GM12878 (cell line): ENCODE measurements around the gene BAIAP2L1. TPM values are rescaled to one million over a fixed set of nuclear protein-coding genes. Genes with fewer than 3 reads are reported as not detected.

Source experiments
- ASH2L ChIP-seq: fragments of 300-600, 200-600 bp; sonication (generic); IDR thresholded peaks from 2 replicates; pipeline ENCODE4 v1.6.1; 2017; ENCODE audit warnings: low read depth, mild to moderate bottlenecking, borderline replicate concordance
- CEBPB ChIP-seq, 2 experiments: fragments of 150-350 bp in 1 of 2; IDR thresholded peaks; 2 replicates each; pipeline ENCODE4 v1.6.1; 2012 to 2014; ENCODE audit warnings: low read depth in 2 of 2, low read length in 2 of 2, borderline replicate concordance in 1 of 2, inconsistent platforms in 1 of 2
- CEBPZ ChIP-seq: fragments of 150-350 bp; IDR thresholded peaks from 2 replicates; pipeline ENCODE4 v1.6.1; 2016; ENCODE audit warnings: low read depth, low read length
- CTCF ChIP-seq, 3 experiments: IDR thresholded peaks in 2 of 3; conservative IDR thresholded peaks in 1 of 3; 2 replicates each; pipeline ENCODE4 v1.5.1; 2011; ENCODE audit warnings: low read depth in 3 of 3, low read length in 3 of 3, mild to moderate bottlenecking in 3 of 3, control low read depth in 2 of 3, moderate library complexity in 2 of 3, inconsistent platforms in 1 of 3, mixed read lengths in 1 of 3; ENCODE audit not compliant: control insufficient read depth in 2 of 3, insufficient read depth in 1 of 3; ENCODE audit errors: extremely low read depth in 1 of 3
- IRF3 ChIP-seq: fragments of 450-650 bp; IDR thresholded peaks from 2 replicates; pipeline ENCODE4 v1.6.1; 2014; ENCODE audit warnings: mild to moderate bottlenecking
- IRF4 ChIP-seq: IDR thresholded peaks from 2 replicates; pipeline ENCODE4 v1.6.1; 2011; ENCODE audit warnings: low read depth, low read length
- MYB ChIP-seq: fragments of 150-350 bp; IDR thresholded peaks from 2 replicates; pipeline ENCODE4 v1.6.1; 2014; ENCODE audit warnings: mild to moderate bottlenecking, low read depth, low read length, borderline replicate concordance
- REST ChIP-seq: IDR thresholded peaks from 2 replicates; pipeline ENCODE4 v1.6.1; 2012; ENCODE audit warnings: mild to moderate bottlenecking, low read depth, low read length
- SMAD5 ChIP-seq: IDR thresholded peaks from 2 replicates; pipeline ENCODE4 v1.6.1; 2016; ENCODE audit warnings: antibody characterized with exemption, low read depth
- SREBF1 ChIP-seq: IDR thresholded peaks from 2 replicates; pipeline ENCODE4 v1.6.1; 2012; ENCODE audit warnings: mild to moderate bottlenecking, low read length
- ZBED1 ChIP-seq: IDR thresholded peaks from 2 replicates; pipeline ENCODE4 v1.6.1; 2016; ENCODE audit warnings: borderline replicate concordance
- ZNF687 ChIP-seq: fragments of 450-650 bp; IDR thresholded peaks from 2 replicates; pipeline ENCODE4 v1.6.1; 2017; ENCODE audit warnings: mild to moderate bottlenecking, moderate library complexity
- polyA plus RNA-seq, 11 experiments: library from polyadenylated mRNA; depleted of rRNA in 4 of 11; unstranded in 6 of 11; stranded (reverse) in 5 of 11; fragments of >200 nt; fragmentation: Nextera tagmentation in 4 of 11; fragmentation: Illumina TruSeq in 1 of 11; extraction: Ambion mirVana in 4 of 11; extraction: Trizol in 1 of 11; gene quantifications; 1 replicate in 1 of 11; 2 replicates in 10 of 11; pipeline versions ENCODE4 v1.2.1 to v1.2.3, GENCODE V29; 2011 to 2016; ENCODE audit warnings: inconsistent platforms in 2 of 11, missing spikeins in 2 of 11, low read depth in 1 of 11
- total RNA-seq, 4 experiments: library from RNA; depleted of rRNA in 3 of 4; stranded (reverse); fragments of >200 nt in 3 of 4; fragmentation: Illumina TruSeq in 1 of 4; extraction: Trizol in 1 of 4; gene quantifications; 2 replicates each; pipeline versions ENCODE4 v1.2.1 to v1.2.3, GENCODE V29; 2013 to 2021

The BAIAP2L1 gene
- total and polyA plus RNA-seq, 10 of the 15 experiments (the other 5 are each of a cell fraction or from before 2014, with no cell fraction given), result 8.9 to 60.2 (median 35.7) TPM

GRCh38 chr7:98251601-98252424, 149.1 kb downstream of the BAIAP2L1 start, which contains the start of gene TECPR1 (continued):
- TF ChIP-seq CTCF (IDR thresholded peaks at IDR 0.05 in 2 of 3, conservative IDR thresholded peaks at IDR 0.05 in 1 of 3; ENCODE audit: control insufficient read depth in 2 of 3, extremely low read depth in 1 of 3, insufficient read depth in 1 of 3, low read depth in 3 of 3, low read length in 3 of 3) (no peak), SMAD5 (no peak), IRF4 (no peak), SREBF1 (no peak), MYB (no peak), CEBPB (IDR thresholded peaks at IDR 0.05; ENCODE audit: borderline replicate concordance in 1 of 2, low read depth in 2 of 2, low read length in 2 of 2) (no peak), IRF3 (peak; percentile 74), REST (no peak), CEBPZ (no peak), ZBED1 (no peak), ZNF687 (peak; percentile 24; the same call in 1 of the 2 replicates), ASH2L (no peak)
